Heart left ventricle (tissue), 16 donors: Measurements from ENCODE around the gene CCBE1. TPM values are rescaled to one million over a fixed set of nuclear protein-coding genes. Genes with fewer than 3 reads are reported as not detected.

ENCODE experiments used
- ATAC-seq, 4 donors: fragments of 200-7000 bp; cut with Tn5 transposase; one replicate each; pipeline ENCODE4 v1.9.1; 2020 to 2022; ENCODE audit warnings: moderate library complexity in 4 of 4, mild to moderate bottlenecking in 3 of 4, moderate number of reproducible peaks in 1 of 4
- DNase-seq, 5 donors: peaks; one replicate each; pipeline ENCODE4 v3.0.0-alpha.2; 2020
- H3K27ac ChIP-seq, 12 donors: fragments of 200-600 bp; sonication (generic) in 4 of 12; one replicate each; pipeline versions ENCODE4 v1.5.0 to v1.8.0; 2016 to 2022; ENCODE audit warnings: mild to moderate bottlenecking in 2 of 12
- H3K27me3 ChIP-seq, 9 donors: fragments of 200-600 bp; sonication (generic) in 2 of 9; one replicate each; pipeline versions ENCODE4 v1.5.1 to v1.8.0; 2016 to 2022; ENCODE audit warnings: mild to moderate bottlenecking in 3 of 9
- H3K36me3 ChIP-seq, 9 donors: fragments of 200-600 bp; sonication (generic) in 2 of 9; one replicate each; pipeline versions ENCODE4 v1.5.0 to v1.8.0; 2018 to 2022; ENCODE audit warnings: mild to moderate bottlenecking in 2 of 9
- H3K4me1 ChIP-seq, 12 donors: fragments of 200-600 bp; sonication (generic) in 4 of 12; one replicate each; pipeline versions ENCODE4 v1.5.0 to v1.8.0; 2016 to 2022; ENCODE audit warnings: mild to moderate bottlenecking in 3 of 12
- H3K4me3 ChIP-seq, 12 donors: fragments of 200-600 bp; sonication (generic) in 4 of 12; one replicate each; pipeline versions ENCODE4 v1.5.0 to v1.8.0; 2017 to 2022; ENCODE audit warnings: mild to moderate bottlenecking in 9 of 12, moderate library complexity in 4 of 12
- H3K9me3 ChIP-seq, 12 donors: fragments of 200-600 bp; sonication (generic) in 4 of 12; one replicate each; pipeline versions ENCODE4 v1.5.0 to v1.8.0; 2016 to 2022; ENCODE audit warnings: mild to moderate bottlenecking in 1 of 12
- POLR2A ChIP-seq, 2 donors: fragments of 450-650 bp; IDR thresholded peaks; one replicate each; pipeline ENCODE4 v1.6.1; 2017; ENCODE audit warnings: antibody characterized with exemption in 2 of 2, mild to moderate bottlenecking in 2 of 2, moderate library complexity in 2 of 2
- WGBS, 4 donors: extraction: QIAGEN DNeasy Blood & Tissue Kit in 2 of 4; methylation state at CpG; one replicate each; pipeline versions ENCODE4 v1.1.5 to v1.1.7; 2013 to 2018; 5-methylcytosine and 5-hydroxymethylcytosine counted together
- intact Hi-C, 10 donors: fragments of 100-400 bp; cut with DNase I; formaldehyde crosslinking; loops; one replicate each; pipeline versions ENCODE4 v1.11.1 to v1.14.2; 2022
- polyA plus RNA-seq, 2 donors: library from polyadenylated mRNA; stranded (reverse); fragments of 200-250 nt; gene quantifications; one replicate each; pipeline ENCODE4 v1.2.3, GENCODE V29; 2013
- total RNA-seq, 9 donors: library from RNA; depleted of rRNA in 2 of 9; stranded (reverse); fragments of >200 nt in 2 of 9; fragmentation: NEBNext Ultra II Directional in 3 of 9; extraction: Animal tissue kit (Norgen Biotek cat#: 25700) in 3 of 9; gene quantifications; one replicate each; pipeline versions ENCODE4 v1.1.0 to v1.2.4, GENCODE V29; 2016 to 2023
- TF ChIP-seq, protein P1 (sequence below), 12 donors: fragments of 200-600 bp; sonication (generic) in 4 of 12; IDR thresholded peaks; one replicate each; pipeline versions ENCODE4 v1.5.0 to v1.8.0; 2018 to 2022; ENCODE audit warnings: antibody characterized with exemption in 12 of 12, mild to moderate bottlenecking in 5 of 12
- donor health status: ischemic (EF 13 %, LVEDD 7.1; RV severe dilation, severe dysfunction).
- donor health status: healthy with polysubstance abuse.
- donor health status: DM: no; HTN: yes; CAD: no.
- donor health status: DM: no; HTN: no; CAD: no.
- donor health status: ischemic (EF 25% LVEDD 6.9; RV normal size, moderate dysfunction).
- donor health status: ischemic (EF 25% LVEDD 5.7; RV mildly dilated, moderate dysfunction).
- donor health status: healthy.
- donor health status: DM: yes; HTN: yes; CAD: no.
- donor health status: ischemic (EF 35%, LVEDD 5.7; RV mildly dilated, moderate dysfunction).
- donor health status: nonischemic (EF 11% LVEDD 7.7; RV severe dilation, severe dysfunction).
- donor health status: DM: yes; HTN: yes; CAD: no.
- donor health status: PGD.
- donor health status: ischemic (EF 29% LVEDD 5.4; RV normal size, mild dysfunction).
- donor health status: nonischemic (EF 23%, LVEDD 6.1; RV moderate dilation, normal function).

CCBE1 gene
- total and polyA plus RNA-seq, 11 donors, result 0.15 to 6.3 (median 0.74) TPM

DNA sequence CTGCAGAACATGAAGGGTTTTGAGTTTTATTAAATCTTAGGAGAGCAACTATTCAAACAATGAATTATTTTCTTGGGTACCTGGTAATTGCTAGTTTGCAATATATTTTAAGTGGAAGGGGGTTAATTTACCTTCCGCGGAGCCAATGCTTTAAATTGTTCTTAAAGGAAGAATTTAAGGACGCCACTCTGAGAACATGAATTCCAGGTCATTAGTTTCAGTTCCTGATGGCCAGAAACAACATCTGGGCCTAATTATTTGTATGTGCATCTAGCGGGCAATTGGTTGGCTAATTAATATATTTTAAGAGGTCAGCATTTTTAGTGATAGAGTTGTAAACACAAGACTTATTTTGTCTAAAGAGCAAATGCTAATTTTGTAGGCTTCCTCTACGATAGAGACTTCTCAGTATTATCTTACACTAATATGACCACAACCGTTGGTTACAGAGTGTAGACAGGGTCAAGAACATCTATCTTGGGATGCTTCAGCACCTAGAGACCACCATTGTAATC is 40.8 kb downstream of the CCBE1 start:
- Histone ChIP-seq H3K36me3 (no peaks in the 10 kb centered on the region), H3K4me1 (no peaks in the 10 kb centered on the region), H3K4me3 (no peak overlapping the region), H3K27me3 (no peaks in the 10 kb centered on the region), H3K9me3 (no peaks in the 10 kb centered on the region), H3K27ac (peak overlapping the region in 1 of 12 donors; percentile 37)
- intact Hi-C loops, result no loop called here
- ATAC-seq, result no peak
- DNase-seq, result no peak
- 82 to 88% (median 86%) methylated on average over 6 of the region's 6 CpGs for WGBS, 4 donors
- TF ChIP-seq, protein P1, sequence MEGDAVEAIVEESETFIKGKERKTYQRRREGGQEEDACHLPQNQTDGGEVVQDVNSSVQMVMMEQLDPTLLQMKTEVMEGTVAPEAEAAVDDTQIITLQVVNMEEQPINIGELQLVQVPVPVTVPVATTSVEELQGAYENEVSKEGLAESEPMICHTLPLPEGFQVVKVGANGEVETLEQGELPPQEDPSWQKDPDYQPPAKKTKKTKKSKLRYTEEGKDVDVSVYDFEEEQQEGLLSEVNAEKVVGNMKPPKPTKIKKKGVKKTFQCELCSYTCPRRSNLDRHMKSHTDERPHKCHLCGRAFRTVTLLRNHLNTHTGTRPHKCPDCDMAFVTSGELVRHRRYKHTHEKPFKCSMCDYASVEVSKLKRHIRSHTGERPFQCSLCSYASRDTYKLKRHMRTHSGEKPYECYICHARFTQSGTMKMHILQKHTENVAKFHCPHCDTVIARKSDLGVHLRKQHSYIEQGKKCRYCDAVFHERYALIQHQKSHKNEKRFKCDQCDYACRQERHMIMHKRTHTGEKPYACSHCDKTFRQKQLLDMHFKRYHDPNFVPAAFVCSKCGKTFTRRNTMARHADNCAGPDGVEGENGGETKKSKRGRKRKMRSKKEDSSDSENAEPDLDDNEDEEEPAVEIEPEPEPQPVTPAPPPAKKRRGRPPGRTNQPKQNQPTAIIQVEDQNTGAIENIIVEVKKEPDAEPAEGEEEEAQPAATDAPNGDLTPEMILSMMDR (IDR thresholded peaks at IDR 0.05), result no peak
- no peak for TF ChIP-seq POLR2A (IDR thresholded peaks at IDR 0.05)

DNA sequence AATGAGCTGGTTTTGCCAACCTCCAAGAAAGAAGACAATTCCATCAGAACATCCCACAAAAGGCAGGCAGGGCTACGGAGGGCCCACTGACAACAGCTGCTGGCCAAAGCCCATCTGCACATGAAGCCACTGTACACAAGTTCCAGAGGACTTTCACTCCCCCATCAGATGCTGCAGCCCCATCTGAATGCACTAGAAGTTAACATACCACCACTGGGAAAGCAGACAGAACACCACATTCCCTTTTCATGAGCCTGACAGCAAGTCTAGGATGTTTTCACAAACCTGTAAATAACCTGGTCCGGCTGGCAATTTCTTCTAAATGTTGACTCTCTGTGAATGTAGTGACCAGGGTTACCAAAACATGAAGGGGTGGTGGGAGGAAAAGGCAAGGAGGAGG is 41.5 kb downstream of the CCBE1 start:
- Histone ChIP-seq H3K4me3 (no peak overlapping the region), H3K27me3 (no peaks in the 10 kb centered on the region), H3K27ac (peak overlapping the region in 1 of 12 donors; percentile 61), H3K9me3 (no peaks in the 10 kb centered on the region), H3K36me3 (no peaks in the 10 kb centered on the region), H3K4me1 (no peaks in the 10 kb centered on the region)
- intact Hi-C loops, result no loop called here
- TF ChIP-seq, protein P1 (IDR thresholded peaks at IDR 0.05), result no peak
- no peak for DNase-seq
- WGBS, 4 donors, result 83 to 95% (median 87%) methylated on average over 1 to 2 of the region's 2 CpGs
- ATAC-seq, result no peak

DNA sequence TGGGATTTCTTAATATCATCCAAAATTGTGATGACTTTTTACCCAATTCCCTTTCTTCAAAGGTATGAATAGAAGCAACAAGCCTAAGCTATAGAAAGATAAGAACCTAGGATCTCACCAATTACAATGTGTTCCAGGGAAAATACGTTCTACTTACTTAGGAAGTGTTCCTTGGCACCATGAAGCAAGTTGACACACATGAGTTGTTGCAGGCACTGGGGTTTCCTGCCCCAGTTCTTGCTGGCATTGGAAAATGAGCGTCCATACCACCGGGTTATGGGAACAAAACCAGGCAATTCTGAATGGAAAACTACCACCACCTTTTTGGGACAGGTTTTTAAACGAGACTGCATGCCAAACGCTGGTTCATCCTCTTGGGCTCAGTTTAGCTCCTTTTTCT is 46.2 kb downstream of the CCBE1 start:
- TF ChIP-seq POLR2A (IDR thresholded peaks at IDR 0.05), result no peak
- TF ChIP-seq, protein P1 (IDR thresholded peaks at IDR 0.05), result no peak
- DNase-seq (no peak), ATAC-seq (no peak)
- Histone ChIP-seq H3K4me3 (no peak overlapping the region), H3K36me3 (no peaks in the 10 kb centered on the region), H3K27ac (peak overlapping the region in 1 of 12 donors; percentile 58), H3K4me1 (no peaks in the 10 kb centered on the region), H3K27me3 (peaks cover 0 to 4% (median 0%) of the 10 kb centered on the region in 9 donors), H3K9me3 (no peaks in the 10 kb centered on the region)
- intact Hi-C loops, result no loop called here
- 86 to 88% (median 87%) methylated on average over 5 of the region's 5 CpGs for WGBS, 4 donors

DNA sequence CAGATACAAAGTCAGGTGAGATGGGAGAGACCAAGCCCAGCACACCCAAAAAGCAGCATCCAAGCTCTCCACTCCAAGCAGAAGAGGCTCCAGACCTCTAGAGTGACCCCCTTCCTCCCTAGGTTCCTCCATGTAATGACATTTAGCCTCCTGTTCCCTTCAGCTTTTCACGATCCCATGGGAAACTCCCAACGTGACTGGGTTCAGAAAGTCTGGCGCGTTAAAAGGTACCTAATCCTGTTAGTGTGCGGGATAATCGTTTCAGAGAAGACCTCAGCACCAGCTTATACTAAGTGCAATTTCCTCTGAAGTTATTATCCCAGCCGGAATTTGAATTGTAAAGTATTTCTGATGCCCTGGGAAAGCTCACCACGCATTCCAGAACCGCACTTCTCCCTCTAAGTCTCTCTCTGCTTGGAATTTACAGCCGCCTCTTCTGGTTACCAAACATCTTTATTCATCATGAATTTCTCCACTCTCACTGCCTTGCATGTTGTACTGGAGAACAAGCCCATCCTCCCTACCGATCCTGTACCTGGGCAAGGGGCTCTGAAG is 46.9 kb downstream of the CCBE1 start:
- TF ChIP-seq, protein P1 (IDR thresholded peaks at IDR 0.05), result no peak
- no peak for TF ChIP-seq POLR2A (IDR thresholded peaks at IDR 0.05)
- no peak overlapping the region for H3K4me3 ChIP-seq
- intact Hi-C loops, result no loop called here

More for the DNA sequence above, 46.9 kb downstream of the CCBE1 start:
- Histone ChIP-seq H3K4me1 (no peaks in the 10 kb centered on the region), H3K9me3 (no peaks in the 10 kb centered on the region), H3K27ac (peak overlapping the region in 1 of 12 donors; percentile 58), H3K36me3 (no peaks in the 10 kb centered on the region), H3K27me3 (peaks cover 0 to 4% (median 0%) of the 10 kb centered on the region in 9 donors)
- DNase-seq (no peak), ATAC-seq (no peak)
- WGBS, 4 donors, result 83 to 89% (median 86%) methylated on average over 11 of the region's 11 CpGs
